Upper lobe of left lung (tissue), 4 donors: ENCODE measurements around the gene SGMS1.

Experiments used
- CTCF ChIP-seq, 6 experiments: fragments of 450-650 bp in 4 of 6; fragments of 200-600 bp in 2 of 6; sonication (generic) in 2 of 6; IDR thresholded peaks; one replicate each; pipeline ENCODE4 v1.5.1; 2016 to 2019; ENCODE audit warnings: antibody characterized with exemption in 6 of 6
- POLR2A ChIP-seq, 4 donors: fragments of 450-650 bp; IDR thresholded peaks; one replicate each; pipeline ENCODE4 v1.5.1; 2016 to 2017; ENCODE audit warnings: antibody characterized with exemption in 4 of 4, mild to moderate bottlenecking in 2 of 4
- POLR2AphosphoS5 ChIP-seq, 2 donors: sonication (generic); formaldehyde crosslinking; IDR thresholded peaks; one replicate each; pipeline ENCODE4 v1.5.1; 2017; ENCODE audit warnings: antibody characterized with exemption in 2 of 2

GRCh38 chr10:50586740-50587088 is 37.0 kb downstream of the SGMS1 start:
- no peak for TF ChIP-seq CTCF (IDR thresholded peaks at IDR 0.05)
- TF ChIP-seq POLR2A (IDR thresholded peaks at IDR 0.05): no peak
- TF ChIP-seq POLR2AphosphoS5 (IDR thresholded peaks at IDR 0.05): no peak
